ENCODE data around the gene IGF2BP2.

DNA sequence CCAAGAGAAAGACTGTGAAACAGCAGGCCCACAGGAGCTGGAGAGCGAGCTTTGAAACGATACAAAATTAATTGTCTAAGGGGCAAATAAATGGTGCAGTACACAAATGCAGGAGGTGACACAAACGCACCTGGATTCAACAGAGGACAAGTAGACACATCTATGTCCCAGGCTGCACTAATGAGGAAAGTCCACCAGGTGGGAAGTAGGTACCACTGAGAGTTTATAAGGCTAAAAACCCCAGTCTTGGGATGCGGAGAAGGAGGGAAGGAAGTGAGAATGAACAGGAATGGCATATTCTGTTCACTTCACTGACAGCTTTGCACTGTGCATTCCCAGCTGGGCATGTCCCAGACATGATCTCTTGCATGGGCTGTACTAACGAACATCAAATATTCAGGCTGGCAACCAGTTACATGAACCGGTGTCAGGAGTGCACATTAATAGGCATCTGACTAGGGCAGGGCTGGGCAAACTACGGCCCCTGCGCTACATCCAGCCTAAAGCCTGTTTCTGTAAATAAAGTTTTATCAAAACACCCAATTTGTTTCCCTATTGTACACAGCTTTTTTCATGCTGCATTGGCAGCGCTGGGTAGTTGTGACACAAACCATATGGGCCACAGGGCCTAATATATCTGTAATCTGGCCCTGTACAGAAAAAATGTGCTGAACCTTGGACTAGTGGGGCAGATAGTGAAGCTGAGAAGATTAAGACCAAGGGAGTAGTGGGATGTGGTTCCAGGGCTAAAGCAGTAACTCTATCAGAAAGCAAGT lies 107.0 kb downstream of the IGF2BP2 start:
- TF ChIP-seq, protein P1, sequence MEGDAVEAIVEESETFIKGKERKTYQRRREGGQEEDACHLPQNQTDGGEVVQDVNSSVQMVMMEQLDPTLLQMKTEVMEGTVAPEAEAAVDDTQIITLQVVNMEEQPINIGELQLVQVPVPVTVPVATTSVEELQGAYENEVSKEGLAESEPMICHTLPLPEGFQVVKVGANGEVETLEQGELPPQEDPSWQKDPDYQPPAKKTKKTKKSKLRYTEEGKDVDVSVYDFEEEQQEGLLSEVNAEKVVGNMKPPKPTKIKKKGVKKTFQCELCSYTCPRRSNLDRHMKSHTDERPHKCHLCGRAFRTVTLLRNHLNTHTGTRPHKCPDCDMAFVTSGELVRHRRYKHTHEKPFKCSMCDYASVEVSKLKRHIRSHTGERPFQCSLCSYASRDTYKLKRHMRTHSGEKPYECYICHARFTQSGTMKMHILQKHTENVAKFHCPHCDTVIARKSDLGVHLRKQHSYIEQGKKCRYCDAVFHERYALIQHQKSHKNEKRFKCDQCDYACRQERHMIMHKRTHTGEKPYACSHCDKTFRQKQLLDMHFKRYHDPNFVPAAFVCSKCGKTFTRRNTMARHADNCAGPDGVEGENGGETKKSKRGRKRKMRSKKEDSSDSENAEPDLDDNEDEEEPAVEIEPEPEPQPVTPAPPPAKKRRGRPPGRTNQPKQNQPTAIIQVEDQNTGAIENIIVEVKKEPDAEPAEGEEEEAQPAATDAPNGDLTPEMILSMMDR (IDR thresholded peaks at IDR 0.05; ENCODE audit: low read depth, low read length): no peak
- TF ChIP-seq EZH2phosphoT487 (IDR thresholded peaks at IDR 0.05; ENCODE audit: low read depth): no peak

All from OCI-LY3 (cell line).